ENCODE data around the gene PRR13.
"Not testable (repeated sequence)": the region's sequence is repeated elsewhere in the genome, so short reads cannot be mapped to it uniquely, and the experiment has no call there.

PRR13 gene

GRCh38 chr12:53474077-53474476, 32.5 kb downstream of the PRR13 start:
- no peak for DNase-seq

- DNase-seq = peak; percentile 22
Observed at GRCh38 chr12:53474819-53475218, 33.3 kb downstream of the PRR13 start.

- peak; percentile 40 for DNase-seq
Observed at GRCh38 chr12:53476769-53477209, 35.3 kb downstream of the PRR13 start.

- DNase-seq = no peak
Observed at GRCh38 chr12:53478865-53479264, 37.3 kb downstream of the PRR13 start.

- DNase-seq = no peak
Observed at GRCh38 chr12:53479331-53479730, 37.8 kb downstream of the PRR13 start.

- DNase-seq = no peak
Observed at GRCh38 chr12:53480491-53481442, 39.2 kb downstream of the PRR13 start.

- DNase-seq = not testable (repeated sequence)
Observed at GRCh38 chr12:53481458-53481857, 39.9 kb downstream of the PRR13 start.

GRCh38 chr12:53481939-53482586, 40.5 kb downstream of the PRR13 start:
- peak; percentile 25 for DNase-seq

GRCh38 chr12:53482626-53483168, 41.2 kb downstream of the PRR13 start:
- DNase-seq = no peak

GRCh38 chr12:53483225-53483978, 41.9 kb downstream of the PRR13 start:
- no peak for DNase-seq

GRCh38 chr12:53483979-53484377, 42.4 kb downstream of the PRR13 start:
- DNase-seq = no peak

- DNase-seq = no peak
Observed at GRCh38 chr12:53484686-53485575, 43.4 kb downstream of the PRR13 start.

GRCh38 chr12:53485955-53486735, 44.6 kb downstream of the PRR13 start:
- DNase-seq = no peak

GRCh38 chr12:53486736-53487487, 45.4 kb downstream of the PRR13 start:
- DNase-seq = no peak

GRCh38 chr12:53489242-53489864, 47.8 kb downstream of the PRR13 start:
- DNase-seq = no peak

- DNase-seq = no peak
Observed at GRCh38 chr12:53492188-53492587, 50.7 kb downstream of the PRR13 start.

GRCh38 chr12:53492830-53493609, 51.5 kb downstream of the PRR13 start:
- peak; percentile 89 for DNase-seq

- no peak for DNase-seq
Observed at GRCh38 chr12:53493610-53494391, 52.3 kb downstream of the PRR13 start.
